ENCODE results near the gene SH3BP5L. TPM values are rescaled to one million over a fixed set of nuclear protein-coding genes. Genes with fewer than 3 reads are reported as not detected.

The SH3BP5L gene
- total RNA-seq (2022; extraction: Qiagen RNA extraction): 22.8 to 32.1 TPM (median 27.1 TPM) in 5 replicates

GRCh38 chr1:248825909-248826760 is at the start of gene SH3BP5L:
TSS of gene SH3BP5L (minus strand) at chr1:248825915. CDS start at chr1:248824935, 980 bp downstream.

GRCh38 chr1:248858891-248859889 is 33.5 kb upstream of the SH3BP5L start, which contains the start of gene ZNF692:
TSS of gene ZNF692 (minus strand) at chr1:248859085. CDS start at chr1:248858309, 776 bp downstream.

GRCh38 chr1:248837781-248838356 is 12.2 kb upstream of the SH3BP5L start, which contains the start of gene ZNF672:
TSS of gene ZNF672 (plus strand) at chr1:248838224. CDS start at chr1:248847275, 9,051 bp downstream.

Other genes starting within 250 kb of the SH3BP5L start
- not detected in 5 replicates for gene OR2T10, start 228.2 kb downstream of the SH3BP5L start, total RNA-seq (2022; extraction: Qiagen RNA extraction)
- not detected in 5 replicates for gene OR2T11, start 190.8 kb downstream of the SH3BP5L start, total RNA-seq (2022; extraction: Qiagen RNA extraction)
- gene OR2T35, start 180.6 kb downstream of the SH3BP5L start, total RNA-seq (2022; extraction: Qiagen RNA extraction): not detected in 5 replicates
- not detected in 5 replicates for gene OR2T27, start 170.4 kb downstream of the SH3BP5L start, total RNA-seq (2022; extraction: Qiagen RNA extraction)
- gene OR14I1, start 123.1 kb downstream of the SH3BP5L start, total RNA-seq (2022; extraction: Qiagen RNA extraction): not detected in 5 replicates
- 0.09 to 0.15 TPM (median 0.11 TPM) in 4 of 5 replicates, not detected in the other for gene LYPD8, start 70.2 kb downstream of the SH3BP5L start, total RNA-seq (2022; extraction: Qiagen RNA extraction)
- 16.0 to 25.3 TPM (median 23.2 TPM) in 5 replicates for gene ZNF672, start 12.3 kb upstream of the SH3BP5L start, total RNA-seq (2022; extraction: Qiagen RNA extraction)
- gene ZNF692, start 33.2 kb upstream of the SH3BP5L start, total RNA-seq (2022; extraction: Qiagen RNA extraction): 16.3 to 28.5 TPM (median 27.0 TPM) in 5 replicates
- 3.7 to 4.9 TPM (median 3.8 TPM) in 5 replicates for gene PGBD2, start 80.3 kb upstream of the SH3BP5L start, total RNA-seq (2022; extraction: Qiagen RNA extraction)